ENCODE results near the gene CD274. TPM values are rescaled to one million over a fixed set of nuclear protein-coding genes. Genes with fewer than 3 reads are reported as not detected.

Gene CD274
- total and polyA plus RNA-seq, 2 experiments from 2014 or later: not detected

GRCh38 chr9:5511476-5511875 lies 61.1 kb downstream of the CD274 start (continued):
- no peak for TF ChIP-seq ETS1 (IDR thresholded peaks at IDR 0.05)
- no peak for TF ChIP-seq NANOG (IDR thresholded peaks at IDR 0.05; ENCODE audit: borderline replicate concordance)
- no peak for TF ChIP-seq POLR2AphosphoS5 (IDR thresholded peaks at IDR 0.05; ENCODE audit: low read depth)
- no peak for TF ChIP-seq JUNB (IDR thresholded peaks at IDR 0.05; ENCODE audit: unreplicated experiment)
- TF ChIP-seq STAT1 (IDR thresholded peaks at IDR 0.05; ENCODE audit: unreplicated experiment): no peak
- TF ChIP-seq ZNF114 (CRISPR knock-in tag; IDR thresholded peaks at IDR 0.05): no peak
- TF ChIP-seq EZH2 (IDR thresholded peaks at IDR 0.05; ENCODE audit: low read depth, unreplicated experiment): no peak

DNA sequence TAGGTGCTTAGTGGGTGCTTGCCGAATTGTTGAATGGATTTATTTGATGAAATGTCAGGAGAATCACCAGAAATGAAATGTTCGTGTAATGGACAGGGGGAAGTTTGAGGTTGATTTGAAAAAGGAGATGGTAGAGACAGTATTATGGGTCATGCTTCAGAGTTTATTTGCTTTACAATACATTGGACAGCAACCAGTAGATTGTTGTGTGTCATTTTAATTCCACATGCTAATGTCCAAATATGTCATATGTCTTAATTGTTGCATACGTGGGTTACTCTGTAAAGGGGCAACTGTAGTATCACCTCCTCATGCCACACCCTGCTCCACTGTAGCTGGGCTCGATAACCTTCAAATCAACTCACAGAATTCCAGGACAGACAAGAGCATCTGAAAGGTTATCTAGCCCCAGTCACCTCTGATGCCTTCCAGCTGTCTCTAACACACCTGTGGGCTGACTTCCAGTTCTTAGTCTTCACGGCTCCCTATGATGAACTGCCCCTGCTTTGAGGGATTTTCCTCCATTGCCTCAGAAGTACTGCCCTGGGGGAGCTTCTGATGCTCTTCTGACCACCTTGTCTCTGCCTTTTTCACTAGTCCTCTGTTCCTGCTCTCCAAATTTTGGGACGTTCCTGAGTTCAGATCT lies 61.7 kb downstream of the CD274 start:
- no peaks in the 10 kb centered on the region for H3K4me1 ChIP-seq (ENCODE audit: insufficient read depth)
- H3K4me1 Mint-ChIP-seq: peaks cover 3% of the 10 kb centered on the region; the same call in 1 of the 3 replicates
- H2AFZ ChIP-seq: no peak overlapping the region
- no peaks in the 10 kb centered on the region for H3K9me3 Mint-ChIP-seq
- peaks cover 4% of the 10 kb centered on the region for H3K27me3 Mint-ChIP-seq (ENCODE audit: insufficient read depth, low read depth, poor library complexity)
- no peak overlapping the region for H3K27ac ChIP-seq (ENCODE audit: low read depth)
- H3K36me3 Mint-ChIP-seq (ENCODE audit: low read depth): no peaks in the 10 kb centered on the region
- no peaks in the 10 kb centered on the region for H3K27me3 ChIP-seq (ENCODE audit: insufficient read depth)
- no peak overlapping the region for H3K4me2 ChIP-seq
- H3K79me2 ChIP-seq (replicated peaks; ENCODE audit: insufficient read depth): no peaks in the 10 kb centered on the region
- no peak overlapping the region for H3K27ac Mint-ChIP-seq
- H3F3A ChIP-seq (replicated peaks; ENCODE audit: low read depth): no peaks in the 10 kb centered on the region
- TF ChIP-seq EZH2phosphoT487 (IDR thresholded peaks at IDR 0.05; ENCODE audit: unreplicated experiment): no peak
- TF ChIP-seq ZNF462 (CRISPR knock-in tag; IDR thresholded peaks at IDR 0.05): no peak
- TF ChIP-seq, protein P1, sequence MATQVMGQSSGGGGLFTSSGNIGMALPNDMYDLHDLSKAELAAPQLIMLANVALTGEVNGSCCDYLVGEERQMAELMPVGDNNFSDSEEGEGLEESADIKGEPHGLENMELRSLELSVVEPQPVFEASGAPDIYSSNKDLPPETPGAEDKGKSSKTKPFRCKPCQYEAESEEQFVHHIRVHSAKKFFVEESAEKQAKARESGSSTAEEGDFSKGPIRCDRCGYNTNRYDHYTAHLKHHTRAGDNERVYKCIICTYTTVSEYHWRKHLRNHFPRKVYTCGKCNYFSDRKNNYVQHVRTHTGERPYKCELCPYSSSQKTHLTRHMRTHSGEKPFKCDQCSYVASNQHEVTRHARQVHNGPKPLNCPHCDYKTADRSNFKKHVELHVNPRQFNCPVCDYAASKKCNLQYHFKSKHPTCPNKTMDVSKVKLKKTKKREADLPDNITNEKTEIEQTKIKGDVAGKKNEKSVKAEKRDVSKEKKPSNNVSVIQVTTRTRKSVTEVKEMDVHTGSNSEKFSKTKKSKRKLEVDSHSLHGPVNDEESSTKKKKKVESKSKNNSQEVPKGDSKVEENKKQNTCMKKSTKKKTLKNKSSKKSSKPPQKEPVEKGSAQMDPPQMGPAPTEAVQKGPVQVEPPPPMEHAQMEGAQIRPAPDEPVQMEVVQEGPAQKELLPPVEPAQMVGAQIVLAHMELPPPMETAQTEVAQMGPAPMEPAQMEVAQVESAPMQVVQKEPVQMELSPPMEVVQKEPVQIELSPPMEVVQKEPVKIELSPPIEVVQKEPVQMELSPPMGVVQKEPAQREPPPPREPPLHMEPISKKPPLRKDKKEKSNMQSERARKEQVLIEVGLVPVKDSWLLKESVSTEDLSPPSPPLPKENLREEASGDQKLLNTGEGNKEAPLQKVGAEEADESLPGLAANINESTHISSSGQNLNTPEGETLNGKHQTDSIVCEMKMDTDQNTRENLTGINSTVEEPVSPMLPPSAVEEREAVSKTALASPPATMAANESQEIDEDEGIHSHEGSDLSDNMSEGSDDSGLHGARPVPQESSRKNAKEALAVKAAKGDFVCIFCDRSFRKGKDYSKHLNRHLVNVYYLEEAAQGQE (IDR thresholded peaks at IDR 0.05; ENCODE audit: unreplicated experiment): no peak
- no peak for TF ChIP-seq CREB1 (CRISPR knock-in tag; IDR thresholded peaks at IDR 0.05; ENCODE audit: low read depth)
- TF ChIP-seq NANOG (IDR thresholded peaks at IDR 0.05; ENCODE audit: borderline replicate concordance): no peak
- no peak for TF ChIP-seq STAT1 (IDR thresholded peaks at IDR 0.05; ENCODE audit: unreplicated experiment)
- no peak overlapping the region for H3K4me3 ChIP-seq
- H3K36me3 ChIP-seq (ENCODE audit: insufficient read depth): no peaks in the 10 kb centered on the region
- no peak for ATAC-seq
- H4K20me1 ChIP-seq (replicated peaks; ENCODE audit: insufficient read depth): no peaks in the 10 kb centered on the region
- H3K4me3 Mint-ChIP-seq: no peak overlapping the region
- DNase-seq (ENCODE audit: low spot score): no peak
- 0 out of 2 replicates have a peak, but pooled peaks cover 6% of the 10 kb centered on the region for H3K9me2 ChIP-seq (ENCODE audit: insufficient read depth)
